Measurements from ENCODE around the gene INCA1.

Gene INCA1

DNA sequence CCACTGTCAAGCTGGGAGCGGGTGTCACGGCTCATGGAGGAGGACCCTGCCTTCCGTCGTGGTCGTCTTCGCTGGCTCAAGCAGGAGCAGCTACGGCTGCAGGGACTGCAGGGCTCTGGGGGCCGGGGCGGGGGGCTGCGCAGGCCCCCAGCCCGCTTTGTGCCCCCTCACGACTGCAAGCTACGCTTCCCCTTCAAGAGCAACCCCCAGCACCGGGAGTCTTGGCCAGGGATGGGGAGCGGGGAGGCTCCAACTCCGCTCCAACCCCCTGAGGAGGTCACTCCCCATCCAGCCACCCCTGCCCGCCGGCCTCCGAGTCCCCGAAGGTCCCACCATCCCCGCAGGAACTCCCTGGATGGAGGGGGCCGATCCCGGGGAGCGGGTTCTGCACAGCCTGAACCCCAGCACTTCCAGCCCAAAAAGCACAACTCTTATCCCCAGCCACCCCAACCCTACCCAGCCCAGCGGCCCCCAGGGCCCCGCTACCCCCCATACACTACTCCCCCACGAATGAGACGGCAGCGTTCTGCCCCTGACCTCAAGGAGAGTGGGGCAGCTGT, 26.3 kb upstream of the INCA1 start:
- Mint-ChIP-seq H3K27ac (no peak overlapping the region), H3K9me3 (no peaks in the 10 kb centered on the region), H3K4me1 (peaks cover 6% of the 10 kb centered on the region), H3K36me3 (peaks cover 1% of the 10 kb centered on the region), H3K27me3 (no peaks in the 10 kb centered on the region), H3K4me3 (no peak overlapping the region)

GRCh38 chr17:5022171-5022711, 24.9 kb upstream of the INCA1 start:
- Mint-ChIP-seq H3K4me3 (no peak overlapping the region), H3K9me3 (no peaks in the 10 kb centered on the region), H3K27me3 (no peaks in the 10 kb centered on the region), H3K36me3 (peaks cover 1% of the 10 kb centered on the region), H3K27ac (no peak overlapping the region), H3K4me1 (peaks cover 6% of the 10 kb centered on the region)

- Mint-ChIP-seq H3K4me3 (no peak overlapping the region), H3K27ac (no peak overlapping the region), H3K9me3 (no peaks in the 10 kb centered on the region), H3K36me3 (peaks cover 1% of the 10 kb centered on the region), H3K4me1 (peaks cover 9% of the 10 kb centered on the region), H3K27me3 (no peaks in the 10 kb centered on the region)
Measured at GRCh38 chr17:5020502-5021023, 23.2 kb upstream of the INCA1 start.

DNA sequence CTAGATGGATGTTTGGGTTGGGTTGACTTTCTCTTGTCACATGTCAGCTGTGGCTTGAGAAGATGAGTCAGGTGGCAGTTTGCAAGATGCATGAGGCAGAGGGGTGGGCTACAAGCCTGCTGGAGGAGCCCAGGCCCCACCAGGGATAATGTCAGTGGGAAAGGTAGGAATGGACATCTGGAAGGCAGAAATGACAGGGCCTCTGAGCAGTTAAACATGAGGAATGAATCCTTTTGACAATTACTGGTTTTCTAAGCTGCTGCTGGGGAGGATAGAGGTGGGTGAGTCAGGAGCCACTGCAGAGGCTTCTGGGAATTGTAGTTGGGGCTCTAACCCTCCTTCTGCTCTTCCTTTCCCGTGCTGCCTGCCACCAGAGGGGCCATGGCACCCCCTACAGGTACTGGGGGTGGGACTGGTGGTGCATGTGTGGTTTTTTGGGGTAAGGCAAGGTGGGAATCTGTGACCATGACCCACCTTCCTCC, 22.2 kb upstream of the INCA1 start:
- Mint-ChIP-seq H3K36me3 (peaks cover 3% of the 10 kb centered on the region), H3K4me3 (no peak overlapping the region), H3K9me3 (no peaks in the 10 kb centered on the region), H3K27ac (no peak overlapping the region), H3K27me3 (no peaks in the 10 kb centered on the region), H3K4me1 (peaks cover 9% of the 10 kb centered on the region)

- Mint-ChIP-seq H3K9me3 (no peaks in the 10 kb centered on the region), H3K27ac (no peak overlapping the region), H3K4me1 (peaks cover 6% of the 10 kb centered on the region), H3K27me3 (no peaks in the 10 kb centered on the region), H3K4me3 (no peak overlapping the region), H3K36me3 (peaks cover 1% of the 10 kb centered on the region)
Measured at GRCh38 chr17:5014357-5014756, 17.0 kb upstream of the INCA1 start.

DNA sequence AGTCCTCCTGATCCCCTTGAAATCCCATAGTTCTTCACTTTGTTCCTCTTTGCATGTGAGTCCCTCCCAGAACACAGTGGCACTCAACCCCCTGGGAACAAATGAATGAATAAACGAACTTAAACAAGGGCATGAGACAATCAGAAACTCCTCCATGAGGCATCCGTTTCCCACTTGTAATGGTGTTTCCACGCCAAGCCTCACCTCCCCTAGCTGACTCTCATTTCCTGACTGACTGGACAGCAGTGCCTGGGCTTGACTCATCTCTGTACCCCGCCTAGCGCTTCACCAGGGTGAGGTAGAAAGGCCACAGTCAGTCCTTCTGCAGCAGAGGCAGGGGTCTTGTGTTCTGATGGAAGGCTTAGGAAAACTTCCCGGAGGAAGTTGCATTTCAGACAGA, 14.6 kb upstream of the INCA1 start:
- peaks cover 9% of the 10 kb centered on the region for H3K36me3 Mint-ChIP-seq
- no peak overlapping the region for H3K27ac Mint-ChIP-seq
- no peaks in the 10 kb centered on the region for H3K27me3 Mint-ChIP-seq
- H3K9me3 Mint-ChIP-seq: no peaks in the 10 kb centered on the region
- no peak overlapping the region for H3K4me3 Mint-ChIP-seq
- H3K4me1 Mint-ChIP-seq: peaks cover 2% of the 10 kb centered on the region

- H3K4me3 Mint-ChIP-seq: no peak overlapping the region
- H3K27ac Mint-ChIP-seq: no peak overlapping the region
- H3K27me3 Mint-ChIP-seq: no peaks in the 10 kb centered on the region
- no peaks in the 10 kb centered on the region for H3K9me3 Mint-ChIP-seq
- H3K4me1 Mint-ChIP-seq: peaks cover 10% of the 10 kb centered on the region
- H3K36me3 Mint-ChIP-seq: peaks cover 20% of the 10 kb centered on the region
Measured at GRCh38 chr17:5003214-5003867, 6.0 kb upstream of the INCA1 start.

GRCh38 chr17:5002121-5002788, 4.9 kb upstream of the INCA1 start:
- H3K4me1 Mint-ChIP-seq: peaks cover 10% of the 10 kb centered on the region
- peaks cover 15% of the 10 kb centered on the region for H3K36me3 Mint-ChIP-seq
- H3K4me3 Mint-ChIP-seq: no peak overlapping the region
- no peaks in the 10 kb centered on the region for H3K27me3 Mint-ChIP-seq
- no peaks in the 10 kb centered on the region for H3K9me3 Mint-ChIP-seq
- no peak overlapping the region for H3K27ac Mint-ChIP-seq

GRCh38 chr17:5000237-5000639, 2.9 kb upstream of the INCA1 start:
- Mint-ChIP-seq H3K4me3 (no peak overlapping the region), H3K36me3 (peaks cover 10% of the 10 kb centered on the region)

DNA sequence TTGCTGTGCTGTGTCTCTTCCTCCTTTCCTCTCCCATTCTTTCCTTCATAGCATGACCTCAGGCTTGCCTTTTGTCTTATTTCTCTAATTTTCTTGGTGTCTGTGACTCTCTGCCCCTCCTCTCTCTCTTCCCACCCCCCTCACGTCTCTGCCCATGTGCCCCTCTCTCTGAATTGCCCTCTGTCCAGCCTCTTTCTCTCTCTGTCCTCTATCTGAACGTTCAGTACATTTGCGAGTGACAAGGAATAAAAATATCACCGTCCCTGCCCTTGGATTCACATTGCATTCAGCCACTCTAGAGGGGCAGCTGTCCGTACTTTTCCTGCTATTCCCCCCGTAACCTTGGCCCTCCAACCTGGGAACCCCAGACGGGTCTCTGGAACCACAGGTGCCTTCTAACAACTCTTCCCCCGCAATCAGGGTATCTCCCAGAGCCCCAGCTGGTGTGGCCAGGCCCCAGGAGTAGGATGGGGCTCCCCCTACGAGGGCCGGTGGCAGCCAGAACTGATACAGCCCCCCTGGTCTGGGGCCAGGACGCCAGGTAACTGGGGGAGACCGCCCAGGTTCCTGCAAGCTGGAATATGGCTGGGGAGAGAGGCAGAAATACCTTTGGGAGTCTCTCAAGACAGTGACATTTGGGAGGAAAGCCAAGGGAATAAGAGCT, 2.2 kb upstream of the INCA1 start:
- no peaks in the 10 kb centered on the region for H3K9me3 Mint-ChIP-seq
- peak overlapping the region; percentile 68 for H3K4me3 Mint-ChIP-seq
- peaks cover 4% of the 10 kb centered on the region for H3K36me3 Mint-ChIP-seq
- peaks cover 20% of the 10 kb centered on the region for H3K4me1 Mint-ChIP-seq
- H3K27ac Mint-ChIP-seq: peak overlapping the region; percentile 42
- no peaks in the 10 kb centered on the region for H3K27me3 Mint-ChIP-seq

More at GRCh38 chr17:5000237-5000639, 2.9 kb upstream of the INCA1 start:
- peaks cover 17% of the 10 kb centered on the region for H3K4me1 Mint-ChIP-seq
- H3K27me3 Mint-ChIP-seq: no peaks in the 10 kb centered on the region
- H3K27ac Mint-ChIP-seq: no peak overlapping the region
- H3K9me3 Mint-ChIP-seq: no peaks in the 10 kb centered on the region

DNA sequence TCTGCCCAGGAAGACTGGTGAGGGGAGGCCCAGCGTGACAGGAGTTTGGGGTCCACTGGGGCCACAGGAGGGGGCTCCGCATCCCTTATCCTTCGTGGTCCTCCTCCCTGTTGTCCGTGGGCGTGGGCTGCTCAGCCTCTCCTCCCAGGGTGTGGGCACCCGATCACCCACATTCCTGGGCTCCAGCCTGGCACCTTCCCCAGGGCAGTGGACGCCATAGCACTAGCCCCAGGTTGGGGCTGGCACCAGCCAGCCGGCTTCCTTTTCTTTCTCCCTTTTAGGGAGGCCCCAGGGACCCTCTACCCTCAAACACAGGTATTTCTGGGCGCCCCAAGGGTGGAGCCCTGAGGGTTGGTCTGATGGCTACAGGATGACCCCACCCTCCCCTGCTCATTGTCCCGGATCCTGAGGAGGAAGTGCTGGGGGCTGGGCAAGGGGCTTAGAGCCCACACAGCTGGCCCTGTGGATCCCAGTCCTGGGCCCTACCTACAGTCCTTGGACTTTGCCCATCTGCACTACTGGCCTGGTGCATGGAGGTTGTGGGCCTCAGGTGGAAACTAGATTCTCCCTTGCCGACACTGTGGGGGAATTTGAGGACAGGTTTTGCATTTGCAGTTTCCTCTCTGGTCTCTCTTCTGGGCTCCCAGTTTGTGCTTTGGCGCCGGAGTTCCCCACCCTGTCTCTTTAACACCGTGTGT, 1.6 kb upstream of the INCA1 start:
- Mint-ChIP-seq H3K4me3 (peak overlapping the region; percentile 68), H3K36me3 (peaks cover 2% of the 10 kb centered on the region), H3K4me1 (peaks cover 20% of the 10 kb centered on the region), H3K27me3 (no peaks in the 10 kb centered on the region), H3K27ac (peak overlapping the region; percentile 42), H3K9me3 (no peaks in the 10 kb centered on the region)

- Mint-ChIP-seq H3K4me3 (peak overlapping the region; percentile 68), H3K27me3 (no peaks in the 10 kb centered on the region), H3K9me3 (no peaks in the 10 kb centered on the region), H3K27ac (no peak overlapping the region), H3K36me3 (no peaks in the 10 kb centered on the region), H3K4me1 (peaks cover 20% of the 10 kb centered on the region)
Measured at GRCh38 chr17:4998027-4998731, 857 bp upstream of the INCA1 start.

GRCh38 chr17:4994081-4994595, 3.2 kb downstream of the INCA1 start:
- Mint-ChIP-seq H3K27ac (no peak overlapping the region), H3K9me3 (no peaks in the 10 kb centered on the region), H3K4me1 (peaks cover 26% of the 10 kb centered on the region), H3K27me3 (no peaks in the 10 kb centered on the region), H3K36me3 (no peaks in the 10 kb centered on the region), H3K4me3 (no peak overlapping the region)

DNA sequence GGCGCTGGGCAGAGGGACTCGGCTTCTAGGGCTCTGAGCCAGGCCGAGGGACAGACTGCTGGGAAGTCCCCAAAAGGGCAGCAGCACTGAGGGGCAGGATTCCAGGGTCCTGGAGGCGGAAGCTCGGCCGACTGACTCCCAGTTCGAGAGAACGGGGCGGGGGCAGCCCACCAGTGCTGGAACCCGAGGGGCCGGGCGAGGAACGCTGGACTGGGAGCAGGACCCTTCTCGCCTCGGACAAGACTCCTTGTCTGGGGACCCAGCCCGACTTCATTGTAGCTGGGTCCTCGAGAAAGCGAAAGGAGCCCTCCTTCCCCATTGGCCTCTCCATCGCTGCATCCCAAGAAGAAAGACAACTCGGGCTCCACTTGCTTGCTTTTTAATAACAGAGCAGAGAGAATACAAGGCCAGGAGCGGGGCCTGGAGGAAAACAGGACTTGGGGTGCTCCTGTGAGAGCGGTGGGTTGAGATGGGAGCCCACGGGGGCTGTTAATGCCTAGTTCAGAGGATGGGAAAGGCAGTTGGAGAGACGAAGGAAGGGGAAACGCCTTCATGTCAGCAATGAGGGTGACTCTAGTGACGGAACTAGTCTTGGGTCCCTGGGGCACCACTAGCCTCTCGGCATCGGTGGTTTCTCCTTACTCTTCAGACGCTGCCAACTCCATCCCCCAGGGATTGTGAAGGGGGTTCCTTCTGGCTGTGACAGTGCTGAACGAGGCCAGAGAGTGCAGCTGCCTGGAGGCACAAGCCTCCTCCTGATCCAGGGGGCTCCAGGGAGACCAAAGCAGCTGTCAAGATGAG, 9.4 kb downstream of the INCA1 start:
- H3K4me1 Mint-ChIP-seq: peaks cover 45% of the 10 kb centered on the region
- no peaks in the 10 kb centered on the region for H3K27me3 Mint-ChIP-seq
- peak overlapping the region; percentile 98 for H3K4me3 Mint-ChIP-seq
- H3K27ac Mint-ChIP-seq: peak overlapping the region; percentile 90
- no peaks in the 10 kb centered on the region for H3K36me3 Mint-ChIP-seq
- H3K9me3 Mint-ChIP-seq: no peaks in the 10 kb centered on the region

All from activated naive CD4-positive, alpha-beta T cell treated with anti-CD3 and anti-CD28 coated beads, Interleukin-2, amount 50 U/mL, for 24 hours (primary cell).